ENCODE results near the gene PHACTR3.

DNA sequence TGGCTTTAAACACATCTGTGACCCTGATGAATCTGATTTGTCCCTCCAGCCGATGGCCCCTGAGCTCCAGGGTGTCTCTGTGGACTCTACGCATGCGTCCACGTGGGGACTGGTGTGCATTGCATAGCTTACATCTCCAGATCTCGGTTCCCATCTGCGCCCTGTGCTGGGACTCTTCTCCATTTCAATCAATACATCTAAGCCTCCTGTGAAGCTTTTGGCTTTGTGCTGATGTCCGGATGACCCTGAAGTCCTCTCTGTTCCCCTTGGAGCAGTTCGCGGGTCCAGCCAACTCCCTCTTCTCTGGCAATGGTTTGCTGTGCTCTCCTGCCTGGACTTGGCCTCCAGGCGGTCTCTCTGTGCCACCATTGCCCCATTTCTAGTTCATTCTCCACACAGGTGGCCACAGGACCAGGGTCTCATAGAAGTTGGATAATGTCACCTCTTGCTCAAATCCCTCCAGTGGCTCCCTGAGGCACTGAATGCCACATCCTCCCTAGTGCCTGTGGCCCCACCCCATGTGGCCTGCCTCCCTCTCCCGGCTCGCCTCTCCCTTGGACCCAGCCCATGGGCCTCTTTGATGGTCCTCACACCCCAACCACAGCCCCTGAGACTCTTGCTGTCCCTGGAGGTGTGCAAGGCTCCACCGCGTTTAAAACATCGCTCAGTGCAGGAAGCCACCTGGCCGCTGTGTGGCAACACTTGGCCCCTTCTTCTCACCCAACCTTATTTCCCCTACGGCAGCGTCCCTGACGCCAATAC is 173.7 kb downstream of the PHACTR3 start:
- TF ChIP-seq, protein P1, sequence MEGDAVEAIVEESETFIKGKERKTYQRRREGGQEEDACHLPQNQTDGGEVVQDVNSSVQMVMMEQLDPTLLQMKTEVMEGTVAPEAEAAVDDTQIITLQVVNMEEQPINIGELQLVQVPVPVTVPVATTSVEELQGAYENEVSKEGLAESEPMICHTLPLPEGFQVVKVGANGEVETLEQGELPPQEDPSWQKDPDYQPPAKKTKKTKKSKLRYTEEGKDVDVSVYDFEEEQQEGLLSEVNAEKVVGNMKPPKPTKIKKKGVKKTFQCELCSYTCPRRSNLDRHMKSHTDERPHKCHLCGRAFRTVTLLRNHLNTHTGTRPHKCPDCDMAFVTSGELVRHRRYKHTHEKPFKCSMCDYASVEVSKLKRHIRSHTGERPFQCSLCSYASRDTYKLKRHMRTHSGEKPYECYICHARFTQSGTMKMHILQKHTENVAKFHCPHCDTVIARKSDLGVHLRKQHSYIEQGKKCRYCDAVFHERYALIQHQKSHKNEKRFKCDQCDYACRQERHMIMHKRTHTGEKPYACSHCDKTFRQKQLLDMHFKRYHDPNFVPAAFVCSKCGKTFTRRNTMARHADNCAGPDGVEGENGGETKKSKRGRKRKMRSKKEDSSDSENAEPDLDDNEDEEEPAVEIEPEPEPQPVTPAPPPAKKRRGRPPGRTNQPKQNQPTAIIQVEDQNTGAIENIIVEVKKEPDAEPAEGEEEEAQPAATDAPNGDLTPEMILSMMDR (conservative IDR thresholded peaks at IDR 0.05; ENCODE audit: low read depth, low read length): no peak
- TF ChIP-seq EZH2 (IDR thresholded peaks at IDR 0.05; ENCODE audit: low read length, unreplicated experiment): no peak
